ENCODE measurements around the gene FBXO11.
"Not testable (repeated sequence)": the region's sequence is repeated elsewhere in the genome, so short reads cannot be mapped to it uniquely, and the experiment has no call there.

FBXO11 gene

DNA sequence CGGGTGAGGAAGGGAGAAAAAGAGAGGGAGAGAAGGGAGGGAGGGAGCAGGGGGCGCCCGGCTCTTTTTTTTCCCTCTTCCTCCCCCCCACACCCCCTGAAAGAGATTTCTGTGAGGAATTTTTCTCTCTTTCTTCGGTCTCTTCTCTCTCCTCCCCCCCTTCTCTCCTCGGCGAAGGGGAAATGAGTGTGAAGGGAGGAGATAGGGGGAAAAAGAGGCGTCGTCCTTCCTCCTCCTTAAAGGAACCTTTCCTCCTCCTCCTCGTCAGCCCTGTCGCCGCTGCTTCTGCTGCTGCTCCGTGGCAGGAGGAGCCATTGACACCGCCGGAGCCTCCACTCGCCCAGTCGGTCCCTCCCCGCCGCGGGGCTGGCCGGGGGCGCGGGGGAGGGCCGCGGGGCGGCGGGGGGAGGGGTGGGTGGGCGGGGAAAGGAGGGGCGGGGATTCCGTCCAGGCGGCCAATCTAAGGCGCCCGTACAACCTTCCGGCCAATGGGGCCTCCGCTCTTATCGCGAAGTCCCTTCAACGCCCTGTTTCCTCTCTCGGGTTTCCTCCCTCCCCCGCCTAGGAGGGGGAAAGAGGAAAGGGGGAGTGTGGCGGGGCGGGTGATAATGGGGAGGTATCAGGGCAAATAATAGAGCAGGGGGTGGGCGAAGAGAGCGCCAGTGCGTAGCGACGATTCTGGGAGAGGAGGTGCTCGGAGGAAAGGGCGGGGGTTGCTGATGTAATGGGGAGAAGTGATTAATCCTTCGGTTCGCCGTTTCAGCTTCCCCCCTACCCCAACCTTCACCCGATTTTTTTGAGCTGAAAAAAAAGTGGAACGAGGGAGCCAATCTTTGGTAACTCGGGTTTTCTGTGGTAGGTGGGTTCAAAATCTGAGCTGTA, at the start of gene FBXO11:
FBXO11 (minus strand) TSS at position 342 of the 882 bp plus-strand sequence. CDS start 778 bp downstream, outside the sequence.
- DNase-seq (ENCODE audit: low read depth in 1 of 2, low spot score in 1 of 2), result peak; percentile 83 to 96

DNA sequence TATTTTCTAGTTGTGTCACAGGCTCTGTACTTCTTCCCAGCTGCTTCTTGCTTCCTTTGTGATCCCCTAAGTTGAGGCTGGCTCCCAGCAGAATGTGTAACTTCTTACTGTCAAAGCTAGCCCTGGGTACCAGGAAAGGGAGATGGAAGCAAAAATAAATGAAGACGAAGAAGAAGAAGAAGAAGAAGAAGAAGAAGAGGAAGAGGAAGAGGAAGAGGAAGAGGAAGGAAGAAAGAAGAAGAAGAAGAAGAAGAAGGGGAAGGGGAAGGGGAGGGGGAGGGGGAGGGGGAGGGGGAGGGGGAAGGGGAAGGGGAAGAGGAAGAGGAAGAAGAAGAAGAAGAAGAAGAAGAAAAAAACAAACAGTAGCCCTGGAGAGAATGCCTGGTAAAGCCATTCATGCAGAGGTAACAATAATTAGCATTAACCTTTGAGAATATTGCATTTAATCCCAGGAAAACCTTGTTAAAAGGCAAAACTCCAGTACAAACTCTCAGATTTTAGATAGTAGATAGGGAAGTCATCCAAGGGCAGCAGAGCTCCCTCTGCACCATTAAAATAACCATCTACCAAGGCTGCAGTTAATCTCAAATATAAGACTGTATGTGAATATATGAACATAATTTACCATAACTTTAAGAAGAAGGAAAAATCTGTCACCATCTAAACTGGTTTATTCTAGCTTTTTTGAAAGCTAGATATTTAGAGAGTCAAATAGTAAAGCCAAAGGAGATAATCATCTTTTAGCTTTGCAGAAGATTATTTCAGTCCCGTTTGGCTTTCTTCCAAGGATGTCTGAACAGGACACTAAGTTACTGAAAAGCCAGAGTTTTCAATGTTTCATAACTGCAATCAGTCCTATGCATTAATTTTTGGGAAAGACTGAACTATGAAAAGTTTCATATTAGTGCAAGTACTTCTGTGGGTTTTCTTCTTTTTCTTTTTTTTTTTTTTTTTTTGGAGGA, 44.3 kb upstream of the FBXO11 start:
- DNase-seq (ENCODE audit: low read depth in 1 of 2, low spot score in 1 of 2), result no peak

DNA sequence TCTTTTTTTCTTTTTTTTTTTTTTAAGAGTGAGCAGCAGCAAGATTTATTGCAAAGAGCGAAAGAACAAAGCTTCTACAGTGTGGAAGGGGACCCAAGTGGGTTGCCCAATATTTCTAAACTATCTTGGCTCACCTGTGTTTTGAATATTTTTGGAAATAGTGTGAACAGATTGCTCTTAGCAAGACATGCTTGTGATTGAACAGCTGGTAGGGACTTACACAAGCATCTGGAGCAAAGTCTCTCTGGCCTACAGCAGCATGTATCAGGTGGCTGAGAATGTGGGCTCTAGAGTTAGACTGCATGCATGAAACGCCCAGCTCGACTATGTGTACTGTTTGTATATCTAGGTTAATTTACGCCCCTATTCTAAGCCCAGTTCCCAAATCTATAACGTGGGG, 40.3 kb upstream of the FBXO11 start:
- DNase-seq (ENCODE audit: low read depth in 1 of 2, low spot score in 1 of 2), result no peak

DNA sequence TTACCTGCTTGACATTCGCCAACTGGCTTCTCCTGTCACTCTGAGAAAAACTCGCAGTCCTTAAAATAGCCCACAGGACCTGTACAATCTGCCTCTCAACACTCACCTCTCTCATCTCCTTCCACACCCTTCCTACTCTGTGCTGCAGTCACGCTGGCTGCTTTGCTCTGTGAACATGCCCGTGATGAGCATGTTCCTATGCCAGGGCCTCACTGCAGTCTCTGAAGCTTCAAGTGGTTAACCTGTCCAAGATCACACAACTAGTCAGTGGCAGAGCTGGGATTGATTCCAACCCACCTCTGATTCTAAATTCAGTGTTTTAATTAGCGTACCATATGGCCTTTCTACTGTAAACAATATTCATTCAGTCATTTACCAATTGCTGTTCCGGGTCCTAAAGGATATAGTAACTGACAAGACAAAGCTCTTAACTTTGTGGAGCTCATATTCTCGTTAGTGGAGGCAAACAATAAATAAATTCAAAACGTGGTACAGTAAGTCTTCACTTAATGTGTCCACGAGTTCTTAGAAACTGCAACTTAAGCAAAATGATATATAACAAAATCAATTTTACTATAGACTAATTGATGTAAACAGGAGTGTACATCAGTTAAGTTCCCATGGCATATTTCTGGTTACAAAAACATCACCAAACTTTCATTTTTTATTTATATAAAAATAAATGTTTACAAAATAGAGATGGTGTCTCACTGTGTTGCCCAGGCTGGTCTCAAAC, 38.9 kb upstream of the FBXO11 start:
- DNase-seq (ENCODE audit: low read depth in 1 of 2, low spot score in 1 of 2), result no peak

DNA sequence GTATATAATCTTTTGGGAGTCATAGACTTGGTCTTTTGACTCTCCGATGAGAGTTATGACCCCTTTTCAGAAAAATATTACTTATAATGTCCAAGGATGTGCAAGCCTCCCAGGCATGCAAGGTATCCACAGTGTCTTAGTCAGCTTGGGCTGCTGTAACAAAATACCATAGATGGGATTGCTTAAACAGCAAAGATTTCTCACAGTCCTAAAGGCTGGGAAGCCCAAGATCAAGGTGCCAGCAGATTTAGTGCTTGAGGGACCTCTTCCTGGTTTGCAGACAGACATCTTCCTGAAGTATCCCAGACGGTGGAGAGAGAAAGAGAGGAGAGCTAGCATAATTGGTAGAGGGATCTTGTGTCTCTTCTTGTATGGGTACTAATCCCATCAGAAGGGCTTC, 35.6 kb upstream of the FBXO11 start:
- DNase-seq (ENCODE audit: low read depth in 1 of 2, low spot score in 1 of 2), result no peak

DNA sequence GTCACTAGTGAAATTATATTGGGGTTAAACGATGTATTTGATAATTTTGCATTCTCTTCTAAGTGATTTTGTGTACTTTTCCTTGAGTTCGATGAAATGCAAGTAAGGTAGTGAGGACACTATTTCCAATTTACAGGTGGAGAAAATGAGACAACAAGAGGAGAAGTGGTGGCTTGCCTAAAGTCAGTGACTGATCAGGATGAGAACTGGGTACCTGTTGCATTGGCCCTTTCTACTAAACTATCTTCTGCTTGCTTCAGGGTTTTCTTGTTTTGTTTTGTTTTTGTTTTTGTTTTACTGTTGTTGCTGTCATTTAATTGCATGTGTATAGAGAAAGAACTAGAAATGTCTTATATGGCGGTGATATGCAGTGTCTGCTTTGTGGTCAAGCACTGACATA, 31.4 kb upstream of the FBXO11 start:
- DNase-seq (ENCODE audit: low read depth in 1 of 2, low spot score in 1 of 2), result no peak

DNA sequence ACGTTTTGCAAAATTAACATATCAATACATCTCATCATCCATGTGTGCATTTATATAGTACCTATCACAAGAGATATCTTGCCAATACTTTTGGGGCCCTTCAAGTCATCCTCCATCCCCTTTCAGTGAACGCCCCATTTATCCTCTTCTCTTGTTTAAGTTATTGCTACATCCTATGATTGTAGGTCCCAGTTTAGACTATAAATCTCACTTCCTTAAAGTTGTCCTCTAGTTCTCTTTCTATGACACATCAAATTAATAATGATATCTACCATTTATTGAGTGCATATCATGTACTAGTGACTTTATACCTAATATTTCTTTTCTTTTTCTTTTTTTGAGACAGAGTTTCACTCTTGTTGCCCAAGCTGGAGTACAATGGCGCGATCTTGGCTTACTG, 28.8 kb upstream of the FBXO11 start:
- no peak for DNase-seq (ENCODE audit: low read depth in 1 of 2, low spot score in 1 of 2)

DNA sequence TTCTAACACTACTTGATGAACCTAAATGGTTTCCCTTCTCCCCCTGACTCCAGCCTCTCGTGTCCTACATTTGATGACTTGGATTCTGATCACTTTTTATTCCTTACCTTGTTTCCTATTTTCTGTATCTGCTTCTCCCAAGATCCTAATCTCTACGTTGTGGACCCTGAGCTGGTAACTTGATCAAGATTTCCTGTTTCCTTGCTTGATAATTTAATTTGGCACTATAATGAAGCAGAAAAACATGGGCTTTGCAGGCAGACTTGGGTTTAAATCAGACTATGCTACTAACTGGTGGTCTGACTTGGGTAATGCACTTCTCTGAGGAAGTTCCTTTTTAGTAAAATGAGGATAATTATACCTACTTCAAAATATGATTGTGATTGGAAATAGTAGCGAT, 11.7 kb upstream of the FBXO11 start:
- no peak for DNase-seq (ENCODE audit: low read depth in 1 of 2, low spot score in 1 of 2)

DNA sequence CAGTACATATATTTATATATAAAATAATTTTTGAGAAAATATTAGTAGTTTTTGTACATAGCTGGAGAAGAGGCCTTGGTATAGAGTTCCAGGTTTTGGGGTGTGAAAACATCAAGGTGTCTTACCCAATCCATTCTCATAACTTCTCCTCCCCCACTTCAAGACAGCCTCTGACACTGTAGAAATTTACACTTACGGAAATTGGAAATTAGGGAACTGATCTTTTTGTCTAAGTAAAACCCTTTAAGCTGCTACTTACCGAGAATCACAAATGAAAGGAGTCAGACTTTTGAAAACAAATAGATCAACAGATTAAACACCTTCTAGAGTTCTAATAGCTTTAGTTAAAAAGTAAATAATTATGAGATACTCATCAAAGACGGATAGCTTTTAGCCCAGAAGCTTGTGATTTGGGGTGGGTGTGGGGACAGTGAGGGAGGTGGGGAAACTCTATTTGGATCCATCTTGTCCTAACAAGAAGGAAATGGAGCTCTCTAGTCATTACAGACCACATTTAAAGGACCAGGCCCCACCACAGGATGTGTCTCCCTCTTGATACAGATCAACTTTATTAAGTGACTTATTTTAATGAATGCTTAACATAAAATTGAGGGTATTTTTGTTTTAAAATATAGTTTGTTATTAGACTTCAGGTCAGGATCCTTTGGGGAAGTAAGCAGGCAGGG, 11.1 kb upstream of the FBXO11 start:
- DNase-seq (ENCODE audit: low read depth in 1 of 2, low spot score in 1 of 2), result no peak

DNA sequence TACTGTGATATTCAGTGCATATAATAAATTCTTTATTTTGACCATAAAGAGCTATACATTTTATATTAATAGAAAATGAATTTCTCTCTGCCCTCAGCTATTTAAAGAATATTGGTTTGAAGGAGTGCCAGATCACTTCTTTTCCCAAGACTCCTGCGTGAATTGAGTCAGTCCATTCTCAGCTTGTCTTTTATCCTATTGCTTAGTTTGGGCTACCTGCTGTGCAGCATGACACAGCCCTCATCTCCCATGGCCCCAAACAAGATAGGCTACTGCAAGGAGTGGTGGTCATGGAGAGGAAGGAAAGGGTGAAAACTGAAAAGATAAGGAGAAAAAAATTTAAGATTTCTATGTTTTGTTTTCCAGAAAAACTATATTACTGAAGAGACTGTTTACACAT, 10.1 kb upstream of the FBXO11 start:
- no peak for DNase-seq (ENCODE audit: low read depth in 1 of 2, low spot score in 1 of 2)

DNA sequence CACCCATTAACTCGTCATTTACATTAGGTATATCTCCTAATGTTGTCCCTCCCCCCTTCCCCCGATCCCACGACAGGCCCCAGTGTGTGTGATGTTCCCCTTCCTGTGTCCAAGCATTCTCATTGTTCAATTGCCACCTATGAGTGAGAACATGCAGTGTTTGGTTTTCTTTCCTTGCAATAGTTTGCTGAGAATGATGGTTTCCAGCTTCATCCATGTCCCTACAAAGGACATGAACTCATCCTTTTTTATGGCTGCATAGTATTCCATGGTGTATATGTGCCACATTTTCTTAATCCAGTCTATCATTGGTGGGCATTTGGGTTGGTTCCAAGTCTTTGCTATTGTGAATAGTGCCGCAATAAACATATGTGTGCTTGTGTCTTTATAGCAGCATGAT, 4.4 kb upstream of the FBXO11 start:
- not testable (repeated sequence) for DNase-seq (ENCODE audit: low read depth in 1 of 2, low spot score in 1 of 2)

DNA sequence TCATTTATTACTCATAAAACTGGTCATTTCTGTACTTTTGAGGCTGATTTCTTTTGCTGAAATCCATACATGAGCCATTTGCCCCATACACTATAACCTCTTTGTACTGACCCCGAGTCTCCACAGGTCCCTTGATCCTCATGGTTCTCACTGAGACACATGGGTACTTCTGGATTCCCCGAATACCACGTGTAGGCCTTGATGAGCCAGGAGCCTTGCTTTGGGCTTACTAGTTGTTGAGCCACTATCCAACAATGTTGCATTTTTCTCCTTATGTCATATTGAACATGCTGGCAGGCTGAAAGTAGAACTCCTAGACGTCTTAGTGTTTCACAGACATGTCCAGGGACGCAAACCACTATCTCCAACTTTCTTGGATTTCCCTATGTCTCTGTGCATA, 2.4 kb upstream of the FBXO11 start:
- DNase-seq (ENCODE audit: low read depth in 1 of 2, low spot score in 1 of 2), result no peak

DNA sequence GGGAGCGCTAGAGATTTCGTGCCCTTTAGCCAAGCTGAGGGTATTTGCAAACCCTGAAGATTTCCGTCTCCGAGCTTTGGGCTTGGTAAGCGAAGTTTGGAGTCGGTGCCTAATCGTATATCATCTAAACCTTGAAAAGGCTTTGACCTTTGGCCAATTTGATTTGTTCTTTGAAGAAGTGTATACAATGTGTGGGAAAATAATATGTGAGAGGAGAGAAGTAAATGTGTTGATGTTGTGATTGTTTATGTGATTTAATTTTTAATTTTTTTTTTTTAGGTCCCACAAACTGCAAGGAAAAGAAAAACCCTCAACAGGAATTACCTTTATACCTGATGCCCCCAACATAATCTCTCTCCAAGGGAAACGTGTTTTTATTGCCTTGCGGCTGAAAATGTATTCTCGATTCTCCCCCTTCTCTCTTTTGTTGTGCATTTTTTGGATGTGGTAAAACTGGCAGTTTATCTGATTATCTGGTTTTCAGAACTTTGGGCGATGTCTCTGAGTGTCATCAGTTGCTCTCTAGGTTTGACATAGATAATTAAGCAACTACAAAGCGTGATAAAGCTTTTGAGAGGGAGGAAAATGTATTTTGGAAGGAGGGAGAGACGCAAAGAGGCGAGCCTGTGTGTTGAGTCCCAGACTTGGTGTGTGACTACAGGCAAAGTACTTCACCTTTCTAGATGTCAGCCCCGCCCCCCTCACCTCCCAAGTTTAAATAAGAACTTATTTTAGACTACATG, 912 bp upstream of the FBXO11 start:
- no peak for DNase-seq (ENCODE audit: low read depth in 1 of 2, low spot score in 1 of 2)

DNA sequence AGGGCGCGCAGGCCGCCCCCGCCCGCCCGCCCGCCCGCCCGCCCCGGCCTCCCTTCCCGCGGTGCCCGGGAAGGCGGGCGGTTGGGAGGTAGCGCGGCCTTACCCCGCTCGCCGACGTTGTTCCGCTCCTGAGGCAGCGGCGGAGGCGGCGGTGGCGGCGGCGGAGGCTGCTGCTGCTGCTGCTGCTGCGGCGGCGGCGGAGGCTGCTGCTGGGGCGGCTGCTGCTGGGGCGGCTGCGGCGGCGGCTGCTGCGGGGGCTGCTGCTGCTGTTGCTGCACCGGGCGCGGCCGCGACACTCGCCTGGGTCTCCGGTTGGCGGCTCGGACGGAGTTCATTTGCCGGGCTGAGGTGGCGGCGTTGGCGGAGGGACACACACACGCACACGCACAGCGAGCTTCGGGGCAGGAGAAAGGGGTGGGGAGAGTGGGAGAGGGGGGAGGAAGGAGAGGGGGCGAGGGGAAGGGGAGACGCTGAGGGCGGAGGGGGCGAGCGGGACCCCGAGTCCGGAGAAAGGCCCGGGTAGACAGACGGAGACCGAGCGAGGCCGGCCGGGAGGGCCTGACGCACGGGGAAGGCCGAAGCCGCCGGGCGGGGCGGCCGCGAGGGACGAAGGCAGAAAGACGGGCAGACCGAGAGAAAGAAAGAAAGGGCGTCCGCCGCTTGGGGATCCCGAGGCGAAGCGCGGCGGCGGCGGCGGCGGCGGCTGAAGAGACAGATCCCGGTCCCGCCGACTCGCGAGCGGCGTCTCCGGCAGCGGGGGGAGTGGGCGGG, 727 bp downstream of the FBXO11 start:
- peak; percentile 28 to 38 for DNase-seq (ENCODE audit: low read depth in 1 of 2, low spot score in 1 of 2)

DNA sequence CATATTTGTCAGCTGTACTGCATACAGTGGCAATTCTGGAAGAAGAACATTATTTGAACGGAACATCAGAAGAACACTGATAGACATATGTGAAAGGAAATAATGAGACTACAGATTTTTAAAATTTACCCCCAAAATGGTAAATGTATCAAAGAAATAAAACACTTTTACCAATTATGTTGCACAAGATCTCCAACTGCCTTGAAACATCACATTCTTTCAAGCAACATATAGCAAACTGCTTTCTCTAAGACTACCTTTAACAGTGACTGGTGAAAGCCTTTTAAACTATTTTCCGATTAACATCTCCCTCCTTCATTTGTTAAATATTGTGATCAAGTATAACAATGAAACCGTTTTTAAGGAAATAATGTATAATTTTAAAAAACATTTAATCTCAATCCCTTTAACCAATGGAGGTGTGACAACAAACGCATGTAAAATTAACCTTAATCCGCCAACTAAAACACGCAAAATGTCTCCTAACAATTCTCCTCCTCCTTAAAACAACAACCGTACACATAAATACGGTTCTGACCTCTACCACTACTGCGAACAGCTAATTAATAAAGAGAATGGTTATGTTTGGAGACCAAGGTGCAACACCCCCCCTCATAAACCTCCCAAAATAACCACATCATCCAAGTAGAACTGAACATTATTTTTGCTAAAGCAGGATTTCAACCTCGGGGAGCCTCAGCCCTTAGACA, 2.4 kb downstream of the FBXO11 start:
- no peak for DNase-seq (ENCODE audit: low read depth in 1 of 2, low spot score in 1 of 2)

DNA sequence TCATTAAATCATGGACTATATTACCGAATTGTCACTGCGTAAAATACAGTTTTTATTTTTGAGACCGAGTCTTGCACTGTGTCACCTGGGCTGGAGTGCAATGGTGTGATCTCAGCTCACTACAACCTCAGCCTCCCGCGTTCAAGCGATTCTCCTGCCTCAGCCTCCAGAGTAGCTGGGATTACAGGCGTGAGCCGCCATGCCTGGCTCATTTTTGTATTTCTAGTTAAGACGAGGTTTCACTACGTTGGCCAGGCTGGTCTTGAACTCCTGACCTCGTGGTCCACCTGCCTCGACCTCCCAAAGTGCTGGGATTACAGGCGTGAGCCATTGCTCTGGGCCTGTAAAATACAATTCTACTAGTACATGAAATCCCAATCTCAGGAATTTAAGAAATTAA, 4.4 kb downstream of the FBXO11 start:
- DNase-seq (ENCODE audit: low read depth in 1 of 2, low spot score in 1 of 2), result not testable (repeated sequence)

DNA sequence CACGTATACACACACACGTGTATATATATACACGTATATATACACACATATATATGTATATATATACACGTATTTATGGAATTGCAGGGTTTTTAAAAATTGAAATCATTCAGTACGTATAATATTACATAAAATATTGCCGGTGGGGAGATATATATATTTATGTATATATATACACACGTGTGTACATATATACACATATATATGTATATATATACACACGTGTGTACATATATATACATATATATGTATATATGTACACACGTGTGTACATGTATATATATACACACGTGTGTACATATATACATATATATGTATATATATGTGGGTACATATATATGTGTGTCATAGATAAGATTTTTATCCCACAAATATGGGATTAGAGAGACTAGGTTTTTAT, 5.4 kb downstream of the FBXO11 start:
- DNase-seq (ENCODE audit: low read depth in 1 of 2, low spot score in 1 of 2), result no peak

DNA sequence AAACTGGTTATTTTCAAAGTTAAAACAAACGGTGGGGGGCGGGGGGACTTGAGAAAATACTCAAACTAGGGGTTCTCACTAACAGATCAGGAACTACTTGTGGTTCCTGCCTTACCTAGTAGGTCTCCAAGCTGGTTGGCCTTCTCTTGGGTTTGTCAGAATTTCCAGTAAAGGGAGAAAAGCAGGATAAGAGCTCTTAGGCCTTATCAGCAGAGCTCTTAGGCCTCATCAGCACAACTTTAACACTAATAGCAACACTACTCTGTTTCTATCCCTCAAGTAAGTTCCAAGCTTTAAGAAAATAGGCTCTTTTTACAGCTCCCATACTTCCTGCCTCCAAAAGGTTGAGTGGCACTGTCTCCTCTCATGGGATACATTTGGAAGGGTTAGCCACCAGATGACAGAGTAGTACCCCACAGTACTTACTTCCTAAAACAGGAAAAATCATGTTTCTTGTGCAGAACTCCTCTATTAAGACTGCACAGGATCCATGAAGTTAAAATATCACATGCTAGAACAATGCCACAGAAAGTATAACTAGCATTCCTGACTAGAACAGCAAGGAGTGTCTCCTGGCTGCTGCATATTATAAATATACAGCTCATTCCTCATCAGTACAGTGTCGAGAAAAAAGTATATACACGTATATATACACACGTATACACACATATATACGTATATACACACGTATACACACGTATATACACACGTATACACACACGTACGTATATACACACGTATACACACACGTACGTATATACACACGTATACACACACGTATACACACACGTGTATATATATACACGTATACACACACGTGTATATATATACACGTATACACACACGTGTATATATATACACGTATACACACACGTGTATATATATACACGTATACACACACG, 6.1 kb downstream of the FBXO11 start:
- no peak for DNase-seq (ENCODE audit: low read depth in 1 of 2, low spot score in 1 of 2)
